Neuronal stem cell (in vitro differentiated cells): ENCODE results near the gene HMGCS2.

ENCODE experiments used
- DNase-seq: peaks from one replicate; pipeline ENCODE4 v3.0.0-alpha.2; 2013; ENCODE audit warnings: low spot score
- H2AFZ ChIP-seq: one replicate; pipeline ENCODE4 v1.6.1; 2013; ENCODE audit warnings: mild to moderate bottlenecking, low read length, inconsistent platforms
- H2AK5ac ChIP-seq: 2 replicates; pipeline ENCODE4 v1.6.1; 2013; ENCODE audit warnings: low read depth, mild to moderate bottlenecking, inconsistent platforms, low read length, moderate library complexity, mixed read lengths
- H2BK120ac ChIP-seq: 2 replicates; pipeline ENCODE4 v1.6.1; 2013; ENCODE audit warnings: low read depth, mild to moderate bottlenecking, inconsistent platforms, low read length, moderate library complexity, mixed read lengths
- H2BK12ac ChIP-seq: one replicate; pipeline ENCODE4 v1.6.1; 2013; ENCODE audit warnings: low read length, inconsistent platforms
- H2BK15ac ChIP-seq: 2 replicates; pipeline ENCODE4 v1.6.1; 2013; ENCODE audit warnings: mild to moderate bottlenecking, low read length, inconsistent platforms, mixed read lengths
- H2BK5ac ChIP-seq: one replicate; pipeline ENCODE4 v1.6.1; 2013; ENCODE audit warnings: inconsistent platforms, mild to moderate bottlenecking, low read length, moderate library complexity
- H3K14ac ChIP-seq: one replicate; pipeline ENCODE4 v1.6.1; 2013; ENCODE audit warnings: low read length, inconsistent platforms
- H3K18ac ChIP-seq: 2 replicates; pipeline ENCODE4 v1.6.1; 2013; ENCODE audit warnings: low read length, inconsistent platforms
- H3K23ac ChIP-seq: 2 replicates; pipeline ENCODE4 v1.6.1; 2013; ENCODE audit warnings: low read depth, mild to moderate bottlenecking, mixed read lengths, low read length, inconsistent platforms; ENCODE audit not compliant: poor library complexity
- H3K27ac ChIP-seq: replicated peaks from 3 replicates; pipeline ENCODE4 v1.5.1; 2013; ENCODE audit warnings: low read length, inconsistent platforms
- H3K27me3 ChIP-seq, 3 experiments: 2 replicates each; pipeline ENCODE4 v1.6.1; 2013; ENCODE audit warnings: low read length in 3 of 3, mild to moderate bottlenecking in 2 of 3, inconsistent platforms in 1 of 3, low read depth in 1 of 3, mixed read lengths in 1 of 3, moderate library complexity in 1 of 3; ENCODE audit not compliant: control insufficient read depth in 3 of 3, insufficient read depth in 3 of 3
- H3K36me3 ChIP-seq, 2 donors: replicated peaks in 1 of 2; 2 replicates each; pipeline ENCODE4 v1.6.1; 2013; ENCODE audit warnings: low read length in 2 of 2; ENCODE audit not compliant: control insufficient read depth in 2 of 2, insufficient read depth in 2 of 2
- H3K4ac ChIP-seq: 2 replicates; pipeline ENCODE4 v1.6.1; 2013; ENCODE audit warnings: inconsistent platforms, mild to moderate bottlenecking, low read length, moderate library complexity
- H3K4me1 ChIP-seq, 2 donors: 1 replicate in 1 of 2; 2 replicates in 1 of 2; pipeline ENCODE4 v1.6.1; 2013; ENCODE audit warnings: low read length in 2 of 2, low read depth in 1 of 2; ENCODE audit not compliant: control insufficient read depth in 2 of 2, insufficient read depth in 1 of 2
- H3K4me2 ChIP-seq: one replicate; pipeline ENCODE4 v1.6.1; 2013; ENCODE audit warnings: mild to moderate bottlenecking, low read length, inconsistent platforms; ENCODE audit not compliant: insufficient read depth, poor library complexity, severe bottlenecking
- H3K4me3 ChIP-seq, 2 donors: 2 replicates each; pipeline ENCODE4 v1.5.1; 2013; ENCODE audit warnings: low read length in 2 of 2, mild to moderate bottlenecking in 2 of 2, inconsistent platforms in 1 of 2, moderate library complexity in 1 of 2
- H3K79me1 ChIP-seq: one replicate; pipeline ENCODE4 v1.6.1; 2013; ENCODE audit warnings: low read depth, mild to moderate bottlenecking, inconsistent platforms, low read length, moderate library complexity
- H3K9ac ChIP-seq: one replicate; pipeline ENCODE4 v1.6.1; 2013; ENCODE audit warnings: mild to moderate bottlenecking, low read depth, low read length, inconsistent platforms; ENCODE audit not compliant: poor library complexity
- H3K9me3 ChIP-seq, 2 donors: replicated peaks in 1 of 2; 2 replicates each; pipeline versions ENCODE3 to v1.6.1; 2013; ENCODE audit warnings: low read length in 2 of 2, mild to moderate bottlenecking in 2 of 2, inconsistent platforms in 1 of 2, low read depth in 1 of 2, mixed read lengths in 1 of 2, moderate library complexity in 1 of 2; ENCODE audit not compliant: control insufficient read depth in 2 of 2, insufficient read depth in 1 of 2
- H4K8ac ChIP-seq: one replicate; pipeline ENCODE4 v1.6.1; 2013; ENCODE audit warnings: low read depth, mild to moderate bottlenecking, inconsistent platforms, low read length, moderate library complexity
- H4K91ac ChIP-seq: one replicate; pipeline ENCODE4 v1.6.1; 2013; ENCODE audit warnings: low read length, low read depth, mild to moderate bottlenecking, inconsistent platforms; ENCODE audit not compliant: poor library complexity
- WGBS, 2 donors: extraction: QIAGEN DNeasy Blood & Tissue Kit; methylation state at CpG; one replicate each; pipeline ENCODE4 v1.1.7; 2013; ENCODE audit warnings: missing lambda C conversion rate in 2 of 2, mixed read lengths in 1 of 2; ENCODE audit not compliant: insufficient read length in 2 of 2, insufficient replicate concordance in 1 of 2; ENCODE audit errors: extremely low coverage in 2 of 2; 5-methylcytosine and 5-hydroxymethylcytosine counted together

HMGCS2 gene

DNA sequence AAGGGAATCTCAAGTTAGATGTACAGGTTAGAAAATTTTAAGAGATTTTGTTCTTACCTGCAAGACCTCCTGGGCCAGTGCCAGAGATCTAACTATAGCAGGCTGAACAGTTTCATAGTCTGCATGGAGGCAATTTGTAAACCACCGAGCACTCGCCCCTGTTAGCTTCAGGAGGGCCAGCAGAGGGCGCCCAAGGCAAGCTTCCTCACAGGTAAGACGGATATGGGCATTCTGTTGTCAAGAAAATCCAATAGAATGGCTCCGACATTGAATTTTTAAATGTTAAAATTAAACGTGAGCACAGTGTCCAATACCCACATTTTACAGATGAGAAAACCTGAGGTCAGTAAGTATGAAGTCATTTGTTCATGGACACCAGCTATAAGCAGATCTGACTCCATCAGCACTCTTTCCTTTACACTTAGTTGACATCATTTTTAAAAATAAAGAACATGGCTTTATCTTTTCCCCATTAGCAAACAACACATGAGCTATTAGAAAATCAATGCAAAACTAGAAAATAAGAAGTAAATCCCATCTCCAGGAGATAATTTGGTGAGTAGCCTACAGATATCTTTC is 40.4 kb upstream of the HMGCS2 start:
- H2AFZ ChIP-seq: no peak overlapping the region
- H2BK12ac ChIP-seq: no peak overlapping the region
- H3K23ac ChIP-seq: no peak overlapping the region
- no peak overlapping the region for H3K18ac ChIP-seq
- H2BK120ac ChIP-seq: no peak overlapping the region
- H3K4me1 ChIP-seq: no peaks in the 10 kb centered on the region
- DNase-seq: peak; percentile 70
- H2BK15ac ChIP-seq: no peak overlapping the region
- no peaks in the 10 kb centered on the region for H3K36me3 ChIP-seq
- H3K27me3 ChIP-seq: peaks cover 0 to 4% (median 0%) of the 10 kb centered on the region in 3 experiments
- H3K4me2 ChIP-seq: no peak overlapping the region
- no peak overlapping the region for H4K8ac ChIP-seq
- H3K27ac ChIP-seq: no peak overlapping the region
- no peak overlapping the region for H4K91ac ChIP-seq
- no peak overlapping the region for H2AK5ac ChIP-seq
- H3K79me1 ChIP-seq: no peaks in the 10 kb centered on the region
- H3K4ac ChIP-seq: no peak overlapping the region
- no peak overlapping the region for H3K9ac ChIP-seq
- no CpG with 5 or more reads among the region's 6 CpGs for WGBS, 2 donors
- no peak overlapping the region for H3K4me3 ChIP-seq
- no peaks in the 10 kb centered on the region for H3K9me3 ChIP-seq
- no peak overlapping the region for H2BK5ac ChIP-seq
- no peak overlapping the region for H3K14ac ChIP-seq

DNA sequence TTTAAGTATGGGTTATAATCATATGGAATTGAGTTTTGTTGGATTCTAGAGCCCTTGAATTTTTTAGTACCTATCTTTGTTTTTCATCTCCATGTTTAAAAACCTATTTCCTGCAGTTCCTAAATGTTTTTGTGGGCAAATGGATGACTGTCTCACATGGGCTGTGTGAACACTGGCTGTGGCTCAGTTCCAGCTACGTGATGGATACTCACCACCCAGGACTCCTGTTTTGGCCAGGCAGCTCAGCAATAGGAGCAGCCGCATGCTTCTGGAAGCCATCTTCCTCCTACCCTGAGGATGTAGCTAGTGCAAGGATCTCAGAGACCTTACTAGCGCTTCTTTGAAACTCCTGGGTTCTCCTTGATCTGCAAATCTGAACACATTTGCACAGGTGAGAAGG is 39.8 kb upstream of the HMGCS2 start:
- WGBS, 2 donors: no CpG with 5 or more reads among the region's 3 CpGs
- Histone ChIP-seq H2AFZ (no peak overlapping the region), H3K9ac (no peak overlapping the region), H3K4me1 (no peaks in the 10 kb centered on the region), H3K27ac (no peak overlapping the region), H4K91ac (no peak overlapping the region), H3K79me1 (no peaks in the 10 kb centered on the region), H3K4me2 (no peak overlapping the region), H2AK5ac (no peak overlapping the region), H2BK15ac (no peak overlapping the region), H3K14ac (no peak overlapping the region), H3K4me3 (no peak overlapping the region), H2BK5ac (no peak overlapping the region), H3K9me3 (no peaks in the 10 kb centered on the region), H4K8ac (no peak overlapping the region), H3K4ac (no peak overlapping the region), H3K23ac (no peak overlapping the region), H3K36me3 (no peaks in the 10 kb centered on the region), H2BK120ac (no peak overlapping the region), H3K27me3 (peaks cover 0 to 10% (median 0%) of the 10 kb centered on the region in 3 experiments), H3K18ac (no peak overlapping the region), H2BK12ac (no peak overlapping the region)
- DNase-seq: no peak

DNA sequence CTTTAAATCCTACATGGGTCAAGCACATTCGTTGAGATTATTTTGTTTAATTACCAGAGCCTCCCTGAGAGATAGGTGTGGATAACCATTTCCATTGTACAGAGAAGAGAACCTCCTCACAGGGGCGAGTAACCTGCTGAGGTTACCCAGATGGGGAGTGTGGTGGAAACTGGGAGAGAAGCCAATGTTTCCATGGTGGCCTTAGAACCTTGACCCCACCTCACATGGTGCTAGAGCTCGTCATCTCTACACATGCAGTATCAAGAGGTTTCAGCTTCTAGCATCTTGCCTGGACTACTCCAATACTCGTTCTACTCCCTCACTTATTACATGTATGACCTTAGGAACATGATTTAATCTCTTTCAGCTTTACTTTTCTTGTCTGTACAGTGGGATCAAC is 37.8 kb upstream of the HMGCS2 start:
- WGBS, 2 donors: no CpG with 5 or more reads among the region's 4 CpGs
- Histone ChIP-seq H3K27ac (no peak overlapping the region), H4K8ac (no peak overlapping the region), H2AK5ac (no peak overlapping the region), H2AFZ (no peak overlapping the region), H2BK120ac (no peak overlapping the region), H2BK15ac (no peak overlapping the region), H3K4ac (no peak overlapping the region), H3K23ac (no peak overlapping the region), H4K91ac (no peak overlapping the region), H3K36me3 (no peaks in the 10 kb centered on the region), H3K9me3 (no peaks in the 10 kb centered on the region), H3K9ac (no peak overlapping the region), H2BK5ac (no peak overlapping the region), H3K18ac (no peak overlapping the region), H3K4me1 (no peaks in the 10 kb centered on the region), H3K27me3 (peaks cover 0 to 24% (median 0%) of the 10 kb centered on the region in 3 experiments), H3K4me3 (no peak overlapping the region), H3K79me1 (no peaks in the 10 kb centered on the region), H2BK12ac (no peak overlapping the region), H3K4me2 (no peak overlapping the region), H3K14ac (no peak overlapping the region)
- DNase-seq: no peak

DNA sequence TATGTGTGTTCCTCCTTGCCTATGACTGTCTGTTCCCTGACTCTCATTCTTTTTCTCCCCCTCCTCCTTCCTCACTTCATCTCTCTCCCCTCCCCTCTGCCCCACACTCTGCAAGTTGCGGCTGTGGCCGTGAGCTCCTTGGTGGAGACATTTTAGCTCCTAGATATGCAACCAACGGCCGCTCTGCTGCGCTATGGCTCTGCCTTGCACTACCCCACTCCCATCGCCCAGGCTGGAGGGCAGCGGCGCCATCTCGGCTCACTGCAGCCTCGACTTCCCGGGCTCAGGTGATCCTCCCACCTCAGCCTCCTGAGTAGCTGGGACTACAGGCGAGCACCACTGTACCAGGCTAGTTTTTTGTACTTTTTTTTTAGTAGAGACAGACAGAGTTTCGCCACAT is 37.0 kb upstream of the HMGCS2 start:
- H3K79me1 ChIP-seq: no peaks in the 10 kb centered on the region
- H3K27ac ChIP-seq: no peak overlapping the region
- H2AK5ac ChIP-seq: no peak overlapping the region
- no peaks in the 10 kb centered on the region for H3K4me1 ChIP-seq
- H2AFZ ChIP-seq: no peak overlapping the region
- no peak overlapping the region for H4K91ac ChIP-seq
- no peak overlapping the region for H4K8ac ChIP-seq
- no peak overlapping the region for H3K4me3 ChIP-seq
- peak overlapping the region; percentile 72 for H3K18ac ChIP-seq
- H2BK5ac ChIP-seq: no peak overlapping the region
- H3K23ac ChIP-seq: no peak overlapping the region
- no peak for DNase-seq
- H3K9ac ChIP-seq: no peak overlapping the region
- H3K9me3 ChIP-seq: no peaks in the 10 kb centered on the region
- no peak overlapping the region for H3K14ac ChIP-seq
- H3K4me2 ChIP-seq: no peak overlapping the region
- H2BK120ac ChIP-seq: no peak overlapping the region
- no peak overlapping the region for H2BK15ac ChIP-seq
- H2BK12ac ChIP-seq: no peak overlapping the region
- whole genome bisulfite sequencing, 2 donors: no CpG with 5 or more reads among the region's 13 CpGs
- H3K4ac ChIP-seq: no peak overlapping the region
- peaks cover 0 to 24% (median 0%) of the 10 kb centered on the region in 3 experiments for H3K27me3 ChIP-seq
- H3K36me3 ChIP-seq: no peaks in the 10 kb centered on the region
